Activated naive CD4-positive, alpha-beta T cell treated with anti-CD3 and anti-CD28 coated beads, Interleukin-2, amount 10 ng/mL, durations not matched to agents 7 days and 5 days (primary cell): ENCODE data around the gene ITIH5.
A peak's percentile ranks its signal among the peaks of the same experiment; 100 is the strongest.

Experiments
- CTCF ChIA-PET: fragments of 350-600 bp; sonication (Branson Sonifier 250); formaldehyde crosslinking; loops from one replicate; lab custom pipeline; 2021; ENCODE audit warnings: antibody characterized with exemption; lab: Charles Lee
- DNase-seq: peaks from one replicate; pipeline ENCODE4 v3.0.0-alpha.2; 2020
- H3K27ac Mint-ChIP-seq: one replicate; pipeline ENCODE4 v1.8.0; 2021; ENCODE audit warnings: mild to moderate bottlenecking, moderate library complexity, mixed read lengths
- H3K27me3 Mint-ChIP-seq: one replicate; pipeline ENCODE4 v1.8.0; 2021; ENCODE audit warnings: mild to moderate bottlenecking, mixed read lengths
- H3K36me3 Mint-ChIP-seq: one replicate; pipeline ENCODE4 v1.8.0; 2021; ENCODE audit warnings: mixed read lengths
- H3K4me1 Mint-ChIP-seq: one replicate; pipeline ENCODE4 v1.8.0; 2021; ENCODE audit warnings: mixed read lengths
- H3K4me3 Mint-ChIP-seq: one replicate; pipeline ENCODE4 v1.8.0; 2021; ENCODE audit warnings: mild to moderate bottlenecking, moderate library complexity, mixed read lengths
- H3K9me3 Mint-ChIP-seq: one replicate; pipeline ENCODE4 v1.8.0; 2021; ENCODE audit warnings: mixed read lengths

ITIH5 gene

DNA sequence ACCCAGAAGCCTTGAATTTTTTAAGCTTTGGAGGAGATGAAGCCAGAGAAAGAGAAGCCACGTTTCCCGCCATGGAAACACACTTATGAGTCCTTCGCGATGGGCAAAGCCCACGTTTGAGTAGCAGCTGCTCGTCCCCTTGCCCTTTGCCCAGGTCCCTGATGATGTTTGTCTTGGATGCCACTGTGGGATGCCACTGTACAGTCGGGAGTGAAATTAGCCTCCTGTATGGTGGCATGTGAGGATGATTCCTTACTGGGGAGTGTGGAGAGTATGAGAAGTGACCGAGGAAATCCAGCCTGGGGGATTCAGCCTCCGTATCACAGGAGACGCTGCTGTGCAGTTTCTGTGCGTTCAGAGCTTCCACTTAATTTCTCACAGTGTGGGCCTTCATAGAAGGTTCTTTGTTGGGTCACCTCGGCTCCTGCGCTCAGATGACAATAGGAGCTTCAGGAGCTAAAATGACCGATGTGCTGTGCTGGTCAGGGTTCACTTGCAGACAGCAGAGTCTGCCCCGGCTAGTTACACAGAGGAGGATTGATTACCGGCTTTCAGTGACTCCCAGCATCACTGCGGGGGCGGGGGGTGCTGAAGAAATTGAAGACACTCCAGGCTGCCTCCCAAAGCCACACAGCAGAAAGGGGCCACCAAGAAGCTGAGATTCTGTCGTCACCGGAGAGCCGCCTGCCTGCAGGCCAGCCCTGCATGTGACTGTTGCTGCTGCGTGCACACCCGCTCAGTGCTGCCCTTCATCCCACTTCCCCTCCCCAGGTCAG is 133.9 kb downstream of the ITIH5 start:
- no peak overlapping the region for H3K27ac Mint-ChIP-seq
- peaks cover under 1% of the 10 kb centered on the region for H3K9me3 Mint-ChIP-seq
- DNase-seq, result no peak
- H3K27me3 Mint-ChIP-seq, result peaks cover 23% of the 10 kb centered on the region
- no peak overlapping the region for H3K4me3 Mint-ChIP-seq
- peaks cover 1% of the 10 kb centered on the region for H3K36me3 Mint-ChIP-seq
- H3K4me1 Mint-ChIP-seq, result no peaks in the 10 kb centered on the region
- CTCF ChIA-PET, result interaction anchor here (0.6 kb wide), 1 partner anchor 146 kb away, joined by 3 read pairs; no protein-coding TSS in a partner anchor

GRCh38 chr10:7529638-7530037 is 137.1 kb downstream of the ITIH5 start:
- Mint-ChIP-seq H3K9me3 (no peaks in the 10 kb centered on the region), H3K27ac (no peak overlapping the region), H3K36me3 (no peaks in the 10 kb centered on the region), H3K4me3 (no peak overlapping the region), H3K4me1 (peaks cover 8% of the 10 kb centered on the region), H3K27me3 (peaks cover 26% of the 10 kb centered on the region)
- CTCF ChIA-PET, result interaction anchor here (1.6 kb wide), 1 partner anchor 157 kb away, joined by 5 read pairs; no protein-coding TSS in a partner anchor
- no peak for DNase-seq

DNA sequence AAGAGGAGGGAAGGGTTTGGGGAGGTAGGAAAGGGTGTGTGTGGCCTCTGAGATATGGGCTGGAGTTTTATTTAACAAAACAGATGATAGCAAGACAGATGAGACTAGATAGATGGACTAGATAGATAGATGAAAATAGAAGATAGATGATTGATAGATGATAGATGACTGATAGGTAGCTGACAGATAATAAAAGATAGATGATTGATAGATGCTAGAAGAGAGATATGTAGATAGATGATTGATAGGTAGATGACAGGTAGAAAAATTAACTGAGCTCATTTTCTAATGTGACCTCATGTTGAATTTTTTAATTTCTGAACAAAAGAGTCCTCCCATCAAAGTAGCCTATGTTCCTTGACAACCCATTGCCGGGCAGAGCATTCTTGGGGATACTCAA is 139.3 kb downstream of the ITIH5 start:
- CTCF ChIA-PET, result interaction anchor here (2.2 kb wide), 1 partner anchor 160 kb away, joined by 18 read pairs; no protein-coding TSS in a partner anchor
- H3K9me3 Mint-ChIP-seq, result no peaks in the 10 kb centered on the region
- no peaks in the 10 kb centered on the region for H3K36me3 Mint-ChIP-seq
- H3K4me1 Mint-ChIP-seq, result peaks cover 15% of the 10 kb centered on the region
- no peak for DNase-seq
- H3K27me3 Mint-ChIP-seq, result peaks cover 26% of the 10 kb centered on the region
- no peak overlapping the region for H3K4me3 Mint-ChIP-seq
- no peak overlapping the region for H3K27ac Mint-ChIP-seq

DNA sequence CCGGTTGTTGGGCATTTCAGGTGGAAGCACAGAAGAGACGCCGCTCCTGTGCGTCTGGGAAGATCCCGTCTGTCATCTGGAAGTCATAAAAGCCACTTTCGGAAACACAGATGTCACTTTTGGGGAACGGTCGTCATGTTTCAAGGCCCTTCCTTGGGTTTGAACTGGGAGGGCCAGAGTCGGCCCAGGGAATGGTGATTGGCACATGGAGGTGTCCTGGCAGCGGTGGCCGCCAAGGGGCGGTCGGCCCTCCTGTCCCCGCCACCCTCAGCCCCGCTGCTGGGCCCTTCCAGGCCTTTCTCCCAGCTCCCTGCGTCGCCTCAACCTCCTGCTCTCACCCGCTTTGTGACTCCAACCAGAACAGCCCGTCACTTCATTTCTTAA is 140.8 kb downstream of the ITIH5 start:
- Mint-ChIP-seq H3K27ac (no peak overlapping the region), H3K4me1 (peaks cover 24% of the 10 kb centered on the region), H3K4me3 (no peak overlapping the region), H3K9me3 (no peaks in the 10 kb centered on the region), H3K36me3 (no peaks in the 10 kb centered on the region), H3K27me3 (peaks cover 24% of the 10 kb centered on the region)
- CTCF ChIA-PET, result interaction anchor here (0.6 to 1.8 kb wide), 33 partner anchors 8 to 1787 kb away, joined by 3 to 74 read pairs (median 3); partner anchors contain the start of gene ATP5F1C
- no peak for DNase-seq

DNA sequence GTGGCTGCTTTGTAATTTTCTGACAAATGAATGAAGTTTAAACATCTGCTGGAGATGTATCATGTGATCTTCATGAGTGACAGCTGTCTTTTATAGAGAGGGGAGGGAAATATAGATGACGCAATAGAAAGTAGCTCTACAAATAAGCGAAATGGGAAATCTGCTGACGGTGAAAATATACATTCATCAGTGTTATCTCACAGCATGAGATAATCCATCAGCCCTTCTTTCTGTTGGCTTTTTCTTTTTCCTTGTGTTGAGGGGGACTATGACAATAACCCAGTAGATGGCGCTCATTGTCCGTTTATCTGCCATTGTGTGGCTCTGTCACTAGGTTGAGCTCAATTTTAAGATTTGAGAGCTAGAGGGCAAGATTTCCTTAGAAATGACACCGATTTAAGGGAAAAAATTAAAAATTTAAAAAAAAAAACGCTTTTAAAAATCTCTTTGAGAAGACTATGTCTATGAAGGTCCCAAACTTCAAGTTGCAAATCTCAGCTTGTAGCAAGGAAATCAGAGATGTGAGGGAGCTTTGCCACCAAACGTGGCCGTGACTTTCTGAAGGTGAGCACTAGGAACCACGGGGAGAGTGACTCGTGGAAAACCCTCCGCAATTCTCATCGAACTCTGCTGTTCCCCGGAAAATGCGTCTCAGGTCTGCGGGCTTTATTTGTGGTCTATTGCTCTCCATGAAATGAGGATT is 141.3 kb downstream of the ITIH5 start:
- Mint-ChIP-seq H3K27ac (no peak overlapping the region), H3K27me3 (peaks cover 22% of the 10 kb centered on the region), H3K9me3 (no peaks in the 10 kb centered on the region), H3K4me3 (no peak overlapping the region), H3K36me3 (no peaks in the 10 kb centered on the region), H3K4me1 (peaks cover 29% of the 10 kb centered on the region)
- CTCF ChIA-PET, result interaction anchor here (0.6 to 1.8 kb wide), 36 partner anchors 8 to 1787 kb away, joined by 3 to 74 read pairs (median 3); partner anchors contain the start of gene ATP5F1C
- peak; percentile 79 for DNase-seq

DNA sequence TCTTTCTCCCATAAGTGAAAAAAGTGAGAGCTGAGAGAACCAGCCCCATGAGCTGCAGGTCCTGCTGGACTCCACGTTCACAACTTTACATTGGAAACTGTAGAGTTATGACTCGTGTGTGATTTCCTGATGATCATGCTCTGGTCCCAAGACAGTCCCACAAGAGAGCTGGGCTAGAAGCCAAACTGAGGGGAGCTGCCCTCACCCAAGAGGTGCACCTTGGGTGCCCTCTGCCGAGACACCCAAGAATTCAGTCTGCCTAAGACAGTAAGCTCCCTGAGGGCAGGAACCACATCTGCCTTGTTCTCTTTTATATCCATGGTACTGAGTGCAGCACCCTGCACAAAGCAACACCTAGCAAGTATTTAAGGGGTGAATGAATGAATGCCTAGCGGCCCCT is 143.1 kb downstream of the ITIH5 start:
- Mint-ChIP-seq H3K36me3 (no peaks in the 10 kb centered on the region), H3K9me3 (no peaks in the 10 kb centered on the region), H3K4me3 (no peak overlapping the region), H3K27me3 (peaks cover 19% of the 10 kb centered on the region), H3K27ac (no peak overlapping the region), H3K4me1 (peaks cover 30% of the 10 kb centered on the region)
- DNase-seq, result no peak
- CTCF ChIA-PET, result interaction anchor here (1.1 to 1.7 kb wide), 5 partner anchors 11 to 164 kb away, joined by 3 to 6 read pairs (median 4); no protein-coding TSS in a partner anchor

DNA sequence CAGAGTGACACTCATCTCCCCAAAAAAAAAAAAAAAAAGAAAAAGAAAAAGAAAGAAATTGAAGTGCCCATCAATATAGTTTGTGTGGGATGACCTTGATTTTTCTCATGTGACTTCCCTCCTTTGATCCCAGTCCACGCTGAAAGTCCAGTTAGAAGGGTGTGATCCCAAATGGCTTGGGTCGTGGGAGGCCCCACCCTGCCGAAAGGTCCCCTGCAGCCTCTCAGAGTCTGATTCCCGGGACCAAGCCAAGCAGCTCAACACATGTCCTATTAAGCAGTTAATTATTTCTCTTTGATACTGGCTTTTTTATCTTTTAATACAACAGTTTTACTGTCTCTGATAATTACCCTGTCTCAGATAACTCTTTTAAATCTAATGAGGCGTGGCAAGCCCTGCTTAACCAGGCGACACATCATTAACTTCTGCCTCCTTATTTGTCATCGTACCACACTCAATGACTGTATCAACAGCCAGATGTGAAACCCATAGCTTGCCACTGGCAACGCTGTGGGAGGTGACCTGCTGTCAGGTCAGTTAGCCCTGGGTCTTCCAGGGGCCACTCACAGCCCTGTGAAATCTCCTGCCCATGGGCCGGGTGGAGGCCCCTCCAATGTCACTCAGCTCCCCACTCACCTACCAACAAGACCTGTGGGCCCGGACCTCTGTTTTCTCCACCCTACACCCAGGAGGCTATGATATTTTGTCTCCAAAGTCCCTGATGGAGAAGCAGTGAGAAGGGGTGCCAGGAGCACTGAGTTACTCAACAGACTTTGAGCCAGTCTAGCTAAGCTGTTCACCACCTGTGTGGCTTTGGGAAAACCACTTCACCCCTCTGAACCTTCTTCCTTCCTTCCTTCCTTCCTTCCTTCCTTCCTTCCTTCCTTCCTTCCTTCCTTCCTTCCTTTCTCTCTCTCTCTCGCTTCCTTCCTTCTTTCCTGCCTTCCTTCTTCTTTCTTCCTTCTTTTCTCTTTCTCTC is 146.0 kb downstream of the ITIH5 start:
- peak overlapping the region; percentile 58 for H3K27ac Mint-ChIP-seq
- H3K27me3 Mint-ChIP-seq, result peaks cover 22% of the 10 kb centered on the region
- CTCF ChIA-PET, result interaction anchor here (1.2 kb wide), 1 partner anchor 167 kb away, joined by 4 read pairs; no protein-coding TSS in a partner anchor
- no peaks in the 10 kb centered on the region for H3K9me3 Mint-ChIP-seq
- no peak for DNase-seq
- no peaks in the 10 kb centered on the region for H3K36me3 Mint-ChIP-seq
- H3K4me3 Mint-ChIP-seq, result no peak overlapping the region
- H3K4me1 Mint-ChIP-seq, result peaks cover 30% of the 10 kb centered on the region

GRCh38 chr10:7519351-7519750 is 147.4 kb downstream of the ITIH5 start:
- no peak overlapping the region for H3K4me3 Mint-ChIP-seq
- CTCF ChIA-PET, result interaction anchor here (1.1 kb wide), 1 partner anchor 95 kb away, joined by 3 read pairs; no protein-coding TSS in a partner anchor
- H3K36me3 Mint-ChIP-seq, result no peaks in the 10 kb centered on the region
- H3K27me3 Mint-ChIP-seq, result peaks cover 28% of the 10 kb centered on the region
- H3K4me1 Mint-ChIP-seq, result peaks cover 22% of the 10 kb centered on the region
- DNase-seq, result no peak
- no peak overlapping the region for H3K27ac Mint-ChIP-seq
- no peaks in the 10 kb centered on the region for H3K9me3 Mint-ChIP-seq

- peaks cover 22% of the 10 kb centered on the region for H3K4me1 Mint-ChIP-seq
- no peak overlapping the region for H3K27ac Mint-ChIP-seq
- no peaks in the 10 kb centered on the region for H3K36me3 Mint-ChIP-seq
- CTCF ChIA-PET, result interaction anchor here (1.1 kb wide), 1 partner anchor 94 kb away, joined by 3 read pairs; no protein-coding TSS in a partner anchor
- H3K9me3 Mint-ChIP-seq, result no peaks in the 10 kb centered on the region
- no peak for DNase-seq
- H3K4me3 Mint-ChIP-seq, result no peak overlapping the region
- peaks cover 30% of the 10 kb centered on the region for H3K27me3 Mint-ChIP-seq
Observed at GRCh38 chr10:7518693-7519092, 148.1 kb downstream of the ITIH5 start.

GRCh38 chr10:7515439-7515838 is 151.3 kb downstream of the ITIH5 start:
- CTCF ChIA-PET, result interaction anchor here (0.9 to 1.2 kb wide), 2 partner anchors 10 to 98 kb away, joined by 3 to 4 read pairs; no protein-coding TSS in a partner anchor
- no peak for DNase-seq

GRCh38 chr10:7513936-7514335 is 152.8 kb downstream of the ITIH5 start:
- Mint-ChIP-seq H3K4me3 (no peak overlapping the region), H3K9me3 (peaks cover 21% of the 10 kb centered on the region), H3K27ac (no peak overlapping the region), H3K27me3 (peaks cover 21% of the 10 kb centered on the region), H3K4me1 (peaks cover 24% of the 10 kb centered on the region), H3K36me3 (peaks cover 17% of the 10 kb centered on the region)
- DNase-seq, result no peak
- CTCF ChIA-PET, result interaction anchor here (1.3 to 2.3 kb wide), 2 partner anchors 10 to 12 kb away, joined by 3 to 6 read pairs; no protein-coding TSS in a partner anchor

More at GRCh38 chr10:7515439-7515838, 151.3 kb downstream of the ITIH5 start:
- Mint-ChIP-seq H3K27ac (no peak overlapping the region), H3K4me1 (peaks cover 21% of the 10 kb centered on the region), H3K36me3 (peaks cover 6% of the 10 kb centered on the region), H3K27me3 (peaks cover 21% of the 10 kb centered on the region), H3K9me3 (peaks cover 9% of the 10 kb centered on the region), H3K4me3 (no peak overlapping the region)

GRCh38 chr10:7513455-7513854 is 153.3 kb downstream of the ITIH5 start:
- Mint-ChIP-seq H3K36me3 (peaks cover 22% of the 10 kb centered on the region), H3K4me1 (peaks cover 29% of the 10 kb centered on the region), H3K4me3 (no peak overlapping the region), H3K27ac (no peak overlapping the region), H3K9me3 (peaks cover 25% of the 10 kb centered on the region), H3K27me3 (peaks cover 19% of the 10 kb centered on the region)
- CTCF ChIA-PET, result interaction anchor here (1.3 to 2.3 kb wide), 2 partner anchors 10 to 12 kb away, joined by 3 to 6 read pairs; no protein-coding TSS in a partner anchor
- DNase-seq, result no peak

DNA sequence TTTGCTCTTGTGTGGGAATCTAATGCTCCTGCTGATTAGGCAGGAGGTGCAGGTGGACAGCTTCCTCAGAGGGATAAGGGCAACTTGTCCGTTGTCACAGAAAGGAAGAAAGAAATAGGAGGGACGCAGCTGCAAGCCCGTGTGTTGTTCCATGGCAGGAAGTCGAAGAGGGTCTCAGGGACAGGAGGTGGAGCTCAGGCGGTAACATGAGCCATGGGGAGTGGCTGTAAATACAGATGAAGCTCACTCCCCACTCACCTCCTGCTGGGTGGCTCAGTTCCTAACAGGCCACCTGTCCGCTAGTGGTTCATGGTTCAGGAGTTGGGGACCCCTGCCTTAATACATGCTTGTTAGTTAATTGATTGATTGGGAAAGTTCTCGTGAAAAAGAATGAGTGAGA is 154.3 kb downstream of the ITIH5 start:
- H3K4me1 Mint-ChIP-seq, result peaks cover 39% of the 10 kb centered on the region
- H3K27ac Mint-ChIP-seq, result peak overlapping the region; percentile 43
- peaks cover 30% of the 10 kb centered on the region for H3K9me3 Mint-ChIP-seq
- H3K36me3 Mint-ChIP-seq, result peaks cover 27% of the 10 kb centered on the region
- CTCF ChIA-PET, result interaction anchor here (2.3 kb wide), 1 partner anchor 11 kb away, joined by 6 read pairs; no protein-coding TSS in a partner anchor
- no peak for DNase-seq
- H3K27me3 Mint-ChIP-seq, result peaks cover 22% of the 10 kb centered on the region
- H3K4me3 Mint-ChIP-seq, result no peak overlapping the region
